H1 (cell line): ENCODE data around the gene MRPS16. TPM values are rescaled to one million over a fixed set of nuclear protein-coding genes. Genes with fewer than 3 reads are reported as not detected.

Source experiments
- CTCF ChIA-PET: fragments of 300-600 bp; sonication (Branson Sonifier 250); formaldehyde crosslinking; loops from one replicate; lab custom pipeline; 2021; ENCODE audit not compliant: partially characterized antibody; lab: Charles Lee
- POLR2A ChIA-PET: fragments of 300-600 bp; sonication (Branson Sonifier 250); formaldehyde crosslinking; loops from one replicate; lab custom pipeline; 2021; ENCODE audit warnings: inconsistent platforms; ENCODE audit not compliant: partially characterized antibody; lab: Charles Lee
- DNase-seq, 2 experiments: peaks; one replicate each; pipeline versions ENCODE4 v3.0.0 to v3.0.0-alpha.2; 2010 to 2022; ENCODE audit warnings: low spot score in 2 of 2, low read depth in 1 of 2, mixed read lengths in 1 of 2
- FAIRE-seq: peaks from 2 replicates; lab custom pipeline; 2011; peaks lifted over from hg19 to GRCh38; lab: Jason Lieb, UNC
- H2AFZ ChIP-seq: 2 replicates; pipeline ENCODE4 v1.8.1; 2012; ENCODE audit warnings: low read length, inconsistent platforms
- H2AK5ac ChIP-seq: 2 replicates; pipeline ENCODE4 v1.6.1; 2013; ENCODE audit warnings: low read depth, low read length
- H2BK120ac ChIP-seq: replicated peaks from 2 replicates; pipeline ENCODE3; 2013; ENCODE audit warnings: low read depth, low read length, inconsistent platforms
- H2BK12ac ChIP-seq: 2 replicates; pipeline ENCODE4 v1.6.1; 2013; ENCODE audit warnings: low read depth, low read length
- H2BK15ac ChIP-seq: 2 replicates; pipeline ENCODE4 v1.6.1; 2013; ENCODE audit warnings: low read length
- H2BK20ac ChIP-seq: 2 replicates; pipeline ENCODE4 v1.6.1; 2013; ENCODE audit warnings: low read length
- H2BK5ac ChIP-seq: 2 replicates; pipeline ENCODE4 v1.6.1; 2013; ENCODE audit warnings: low read depth, low read length
- H3K14ac ChIP-seq: 2 replicates; pipeline ENCODE4 v1.6.1; 2013; ENCODE audit warnings: inconsistent platforms; ENCODE audit not compliant: insufficient read length
- H3K18ac ChIP-seq: 2 replicates; pipeline ENCODE4 v1.6.1; 2013; ENCODE audit warnings: low read length; ENCODE audit errors: extremely low read depth
- H3K23ac ChIP-seq: 2 replicates; pipeline ENCODE4 v1.6.1; 2013; ENCODE audit warnings: inconsistent platforms; ENCODE audit not compliant: insufficient read length
- H3K23me2 ChIP-seq: 2 replicates; pipeline ENCODE4 v1.6.1; 2013; ENCODE audit warnings: low read depth, low read length
- H3K27ac ChIP-seq: 2 replicates; pipeline ENCODE4 v1.6.1; 2011; ENCODE audit warnings: low read depth, low read length, inconsistent platforms
- H3K27me3 ChIP-seq, 4 experiments: replicated peaks in 1 of 4; 1 replicate in 1 of 4; 2 replicates in 3 of 4; pipeline versions ENCODE4 v1.6.1 to v1.8.1; 2011 to 2013; ENCODE audit warnings: low read length in 3 of 4, mild to moderate bottlenecking in 3 of 4, inconsistent platforms in 2 of 4, mixed read lengths in 2 of 4, moderate library complexity in 1 of 4; ENCODE audit not compliant: control insufficient read depth in 3 of 4, insufficient read depth in 3 of 4; ENCODE audit errors: extremely low read depth in 1 of 4
- H3K36me3 ChIP-seq, 4 experiments: 2 replicates each; pipeline versions ENCODE4 v1.6.1 to v1.8.1; 2011 to 2013; ENCODE audit warnings: mild to moderate bottlenecking in 4 of 4, low read length in 3 of 4, moderate library complexity in 2 of 4, control low read depth in 1 of 4, inconsistent platforms in 1 of 4; ENCODE audit not compliant: insufficient read depth in 4 of 4, control insufficient read depth in 2 of 4
- H3K4ac ChIP-seq: replicated peaks from 2 replicates; pipeline ENCODE3; 2013; ENCODE audit warnings: low read length, low read depth, mixed read lengths, inconsistent platforms; ENCODE audit not compliant: insufficient read length
- H3K4me1 ChIP-seq, 4 experiments: replicated peaks in 1 of 4; 1 replicate in 1 of 4; 2 replicates in 3 of 4; pipeline versions ENCODE4 v1.6.1 to v1.8.1; 2011 to 2013; ENCODE audit warnings: low read length in 3 of 4, inconsistent platforms in 2 of 4, mixed read lengths in 1 of 4; ENCODE audit not compliant: insufficient read depth in 4 of 4, control insufficient read depth in 3 of 4
- H3K4me2 ChIP-seq, 2 experiments: 2 replicates each; pipeline versions ENCODE4 v1.6.1 to v1.8.1; 2011 to 2013; ENCODE audit warnings: low read depth in 2 of 2, low read length in 2 of 2, control low read depth in 1 of 2, inconsistent platforms in 1 of 2, mild to moderate bottlenecking in 1 of 2; ENCODE audit not compliant: insufficient read depth in 1 of 2
- H3K4me3 ChIP-seq, 4 experiments: fragments of 200-600, 300-600 bp in 1 of 4; sonication (generic), shearing (Covaris generic), sonication (Bioruptor Twin) in 1 of 4; 2 replicates each; pipeline versions ENCODE4 v1.5.1 to v1.8.1; 2011 to 2016; ENCODE audit warnings: low read length in 4 of 4, low read depth in 3 of 4, control low read depth in 2 of 4, inconsistent platforms in 2 of 4, mild to moderate bottlenecking in 2 of 4, mixed read lengths in 1 of 4, moderate library complexity in 1 of 4; ENCODE audit not compliant: insufficient read depth in 2 of 4; ENCODE audit errors: extremely low read depth in 1 of 4
- H3K56ac ChIP-seq: replicated peaks from 2 replicates; pipeline ENCODE3; 2013; ENCODE audit warnings: low read depth, mild to moderate bottlenecking, mixed read lengths, low read length, inconsistent platforms; ENCODE audit not compliant: insufficient read length
- H3K79me1 ChIP-seq: 2 replicates; pipeline ENCODE4 v1.6.1; 2013; ENCODE audit warnings: low read depth, low read length, control low read depth
- H3K79me2 ChIP-seq, 2 experiments: 2 replicates each; pipeline versions ENCODE4 v1.6.1 to v1.8.1; 2012 to 2013; ENCODE audit warnings: low read length in 2 of 2, mild to moderate bottlenecking in 2 of 2, inconsistent platforms in 1 of 2; ENCODE audit not compliant: insufficient read depth in 2 of 2, control insufficient read depth in 1 of 2
- H3K9ac ChIP-seq, 4 experiments: replicated peaks in 1 of 4; 1 replicate in 1 of 4; 2 replicates in 3 of 4; pipeline versions ENCODE4 v1.6.1 to v1.8.1; 2011 to 2013; ENCODE audit warnings: low read depth in 3 of 4, low read length in 3 of 4, control low read depth in 2 of 4, mild to moderate bottlenecking in 2 of 4, moderate library complexity in 2 of 4, inconsistent platforms in 1 of 4; ENCODE audit errors: extremely low read depth in 1 of 4
- H3K9me3 ChIP-seq, 2 experiments: 2 replicates each; pipeline versions ENCODE4 v1.6.1 to v1.8.1; 2012 to 2013; ENCODE audit warnings: mild to moderate bottlenecking in 2 of 2, moderate library complexity in 2 of 2, control low read depth in 1 of 2, inconsistent platforms in 1 of 2, low read depth in 1 of 2, low read length in 1 of 2, mixed read lengths in 1 of 2; ENCODE audit not compliant: insufficient read depth in 2 of 2
- H4K20me1 ChIP-seq, 2 experiments: replicated peaks in 1 of 2; 2 replicates each; pipeline versions ENCODE3 to v1.8.1; 2011 to 2013; ENCODE audit warnings: inconsistent platforms in 2 of 2, low read length in 2 of 2, mild to moderate bottlenecking in 1 of 2; ENCODE audit not compliant: insufficient read depth in 2 of 2, control insufficient read depth in 1 of 2
- H4K5ac ChIP-seq: 2 replicates; pipeline ENCODE4 v1.6.1; 2013; ENCODE audit warnings: low read length, low read depth, mixed read lengths, inconsistent platforms; ENCODE audit not compliant: insufficient read length
- H4K8ac ChIP-seq: 2 replicates; pipeline ENCODE4 v1.8.0; 2013; ENCODE audit warnings: mild to moderate bottlenecking, moderate library complexity, low read length, inconsistent platforms; ENCODE audit not compliant: insufficient read depth; ENCODE audit errors: extremely low read depth
- H4K91ac ChIP-seq: replicated peaks from 2 replicates; pipeline ENCODE3; 2013; ENCODE audit warnings: low read length, mixed read lengths, inconsistent platforms; ENCODE audit not compliant: insufficient read length
- FOSL1 ChIP-seq: IDR thresholded peaks from 2 replicates; pipeline ENCODE4 v1.6.1; 2011; ENCODE audit warnings: mild to moderate bottlenecking, low read depth, low read length, moderate library complexity; ENCODE audit not compliant: insufficient read depth
- JUN ChIP-seq: IDR thresholded peaks from 2 replicates; pipeline ENCODE4 v1.6.1; 2011; ENCODE audit warnings: low read depth, mild to moderate bottlenecking, improper control_type of control experiment, low read length
- PHF8 ChIP-seq: fragments of 200-600 bp; sonication (generic); conservative IDR thresholded peaks from 2 replicates; pipeline ENCODE4 v1.7.1; 2012; ENCODE audit warnings: low read depth, mild to moderate bottlenecking, inconsistent platforms, low read length, moderate library complexity
- POLR2AphosphoS5 ChIP-seq: IDR thresholded peaks from 2 replicates; pipeline ENCODE4 v1.6.1; 2011; ENCODE audit warnings: low read depth, low read length
- POU5F1 ChIP-seq: IDR thresholded peaks from 2 replicates; pipeline ENCODE4 v1.6.1; 2011; ENCODE audit warnings: low read depth, mild to moderate bottlenecking, low read length, moderate library complexity
- RXRA ChIP-seq: IDR thresholded peaks from 2 replicates; pipeline ENCODE4 v1.6.1; 2011; ENCODE audit warnings: low read depth, mild to moderate bottlenecking, low read length, moderate library complexity; ENCODE audit not compliant: insufficient read depth
- SP1 ChIP-seq: IDR thresholded peaks from 2 replicates; pipeline ENCODE4 v1.6.1; 2011; ENCODE audit warnings: low read depth, low read length
- WGBS, 2 experiments: shearing (Covaris generic) in 1 of 2; methylation state at CpG; one replicate each; pipeline versions ENCODE4 v1.1.6 to v1.1.7; 2013 to 2015; ENCODE audit warnings: low lambda C conversion rate in 2 of 2, mixed read lengths in 2 of 2, inconsistent platforms in 1 of 2, low coverage in 1 of 2, missing lambda C conversion rate in 1 of 2; ENCODE audit not compliant: insufficient replicate concordance in 2 of 2, insufficient coverage in 1 of 2, insufficient read length in 1 of 2; ENCODE audit errors: extremely low coverage in 1 of 2, missing lambda C conversion rate in 1 of 2; 5-methylcytosine and 5-hydroxymethylcytosine counted together
- polyA plus RNA-seq, 7 experiments: library from polyadenylated mRNA; depleted of rRNA in 3 of 7; stranded (reverse) in 5 of 7; unstranded in 2 of 7; fragments of >200 nt in 5 of 7; fragments of 200-250 nt in 2 of 7; gene quantifications; 1 replicate in 5 of 7; 2 replicates in 1 of 7; 4 replicates in 1 of 7; pipeline versions ENCODE4 v1.2.1 to v1.2.3, GENCODE V29; 2011 to 2013; ENCODE audit warnings: missing spikeins in 2 of 7, mixed read lengths in 2 of 7
- total RNA-seq: library from RNA; stranded (reverse); fragmentation: NEBNext Ultra II Directional; extraction: Animal tissue kit (Norgen Biotek cat#: 25700); gene quantifications from 2 replicates; pipeline ENCODE4 v1.2.1, GENCODE V29; 2021

MRPS16 gene
- total and polyA plus RNA-seq, 2 of the 8 experiments (the other 6 are each of a cell fraction or from before 2014, with no cell fraction given) = 125 to 203 TPM

DNA sequence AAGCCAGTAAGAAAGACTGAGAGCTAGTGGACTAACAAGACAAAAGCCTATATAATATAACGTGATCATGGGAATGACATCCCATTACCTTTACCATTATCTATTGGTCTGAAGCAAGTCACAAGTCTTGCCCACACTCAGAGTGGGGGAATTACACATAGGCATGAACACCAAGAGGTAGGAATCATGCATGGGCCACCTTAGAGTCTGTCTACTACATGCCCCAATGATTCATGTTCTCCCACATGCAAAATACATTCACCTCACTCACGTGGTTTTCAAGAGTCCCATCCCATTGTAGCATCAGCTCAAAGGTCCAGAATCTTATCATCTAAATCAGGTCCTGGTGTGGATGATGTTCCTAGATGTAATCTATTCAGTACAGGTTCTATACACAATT lies 34.8 kb downstream of the MRPS16 start:
- POLR2A ChIA-PET = interaction anchor here (0.6 to 2.1 kb wide), 3 partner anchors 27 to 1802 kb away, joined by 3 to 8 read pairs (median 3); partner anchors contain the start of gene DNAJC9
- Histone ChIP-seq H4K91ac (no peak overlapping the region), H3K4me3 (no peak overlapping the region), H3K23ac (no peak overlapping the region), H3K79me2 (no peaks in the 10 kb centered on the region), H3K4me2 (no peak overlapping the region), H2AK5ac (no peak overlapping the region), H4K8ac (no peak overlapping the region), H2BK20ac (no peak overlapping the region), H3K9ac (no peak overlapping the region), H3K9me3 (no peaks in the 10 kb centered on the region), H4K20me1 (peaks cover 0 to 2% of the 10 kb centered on the region in 2 experiments), H3K18ac (no peak overlapping the region), H3K27me3 (no peaks in the 10 kb centered on the region), H3K27ac (no peak overlapping the region), H3K36me3 (peaks cover 0 to 9% (median 1%) of the 10 kb centered on the region in 4 experiments; a peak in 3 of 8 replicates), H3K4me1 (no peaks in the 10 kb centered on the region), H2BK12ac (no peak overlapping the region), H3K23me2 (no peaks in the 10 kb centered on the region), H3K56ac (no peak overlapping the region), H3K4ac (no peak overlapping the region), H3K14ac (no peak overlapping the region), H4K5ac (no peak overlapping the region), H3K79me1 (no peaks in the 10 kb centered on the region), H2AFZ (no peak overlapping the region), H2BK15ac (no peak overlapping the region), H2BK120ac (no peak overlapping the region), H2BK5ac (no peak overlapping the region)
- DNase-seq (no peak), FAIRE-seq (no peak)
- 81% methylated on average over 2 of the region's 2 CpGs; no CpG with 5 or more reads in 1 of the 2 experiments for WGBS, 2 experiments
- CTCF ChIA-PET = interaction anchor here (1.0 to 2.7 kb wide), 8 partner anchors 9 to 853 kb away, joined by 3 to 8 read pairs (median 4); no protein-coding TSS in a partner anchor
- TF ChIP-seq RXRA = no peak
- no peak for TF ChIP-seq FOSL1
- TF ChIP-seq SP1 = no peak
- TF ChIP-seq POLR2AphosphoS5 = no peak
- TF ChIP-seq POU5F1 = no peak
- no peak for TF ChIP-seq PHF8
- no peak for TF ChIP-seq JUN
